MM.1S (cell line): ENCODE measurements around the gene PRKCA.

Experiments used
- DNase-seq: peaks from one replicate; pipeline ENCODE4 v3.0.0-alpha.2; 2015
- H2AFZ ChIP-seq: fragments of 300-600 bp; sonication (generic); 2 replicates; pipeline ENCODE4 v1.6.0; 2016; ENCODE audit warnings: antibody characterized with exemption, low read length
- H3F3A ChIP-seq: fragments of 300-600 bp; sonication (generic); 2 replicates; pipeline ENCODE4 v1.6.1; 2016; ENCODE audit warnings: mild to moderate bottlenecking, antibody characterized with exemption, low read length, moderate library complexity, mixed read lengths; ENCODE audit not compliant: insufficient read depth
- H3K27ac ChIP-seq: fragments of 300-600 bp; sonication (generic); 2 replicates; pipeline ENCODE4 v1.5.1; 2016; ENCODE audit warnings: mild to moderate bottlenecking, low read length
- H3K27me3 ChIP-seq: fragments of 300-600 bp; sonication (generic); replicated peaks from 2 replicates; pipeline ENCODE4 v1.6.0; 2016; ENCODE audit warnings: low read length; ENCODE audit not compliant: insufficient read depth
- H3K36me3 ChIP-seq: fragments of 300-600 bp; sonication (generic); replicated peaks from 2 replicates; pipeline ENCODE4 v1.6.1; 2016; ENCODE audit warnings: mild to moderate bottlenecking, low read length, mixed read lengths; ENCODE audit not compliant: insufficient read depth
- H3K4me1 ChIP-seq: fragments of 300-600 bp; sonication (generic); 2 replicates; pipeline ENCODE4 v1.6.1; 2016; ENCODE audit warnings: low read length, mixed read lengths
- H3K4me2 ChIP-seq: fragments of 300-600 bp; sonication (generic); 2 replicates; pipeline ENCODE4 v1.6.0; 2016; ENCODE audit warnings: low read depth, low read length
- H3K4me3 ChIP-seq: fragments of 300-600 bp; sonication (generic); 2 replicates; pipeline ENCODE4 v1.5.1; 2016; ENCODE audit warnings: low read length, mixed read lengths
- H3K79me2 ChIP-seq: fragments of 300-600 bp; sonication (generic); 2 replicates; pipeline ENCODE4 v1.6.1; 2016; ENCODE audit warnings: mixed run types, low read length, mixed read lengths
- H3K9ac ChIP-seq: fragments of 300-600 bp; sonication (generic); 2 replicates; pipeline ENCODE4 v1.6.1; 2016; ENCODE audit warnings: low read length, mixed read lengths
- H3K9me2 ChIP-seq: fragments of 300-600 bp; sonication (generic); replicated peaks from 2 replicates; pipeline ENCODE4 v1.6.1; 2016; ENCODE audit warnings: mild to moderate bottlenecking, low read length, mixed read lengths; ENCODE audit not compliant: insufficient read depth
- H3K9me3 ChIP-seq: fragments of 300-600 bp; sonication (generic); replicated peaks from 2 replicates; pipeline ENCODE4 v1.6.1; 2016; ENCODE audit warnings: mild to moderate bottlenecking, low read length, mixed read lengths; ENCODE audit not compliant: insufficient read depth
- H4K20me1 ChIP-seq: fragments of 300-600 bp; sonication (generic); 2 replicates; pipeline ENCODE4 v1.6.1; 2016; ENCODE audit warnings: mild to moderate bottlenecking, low read length, moderate library complexity, mixed read lengths; ENCODE audit not compliant: insufficient read depth
- CTCF ChIP-seq: fragments of 300-600 bp; sonication (generic); IDR thresholded peaks from 2 replicates; pipeline ENCODE4 v1.5.1; 2016; ENCODE audit warnings: antibody characterized with exemption, low read length, mixed read lengths
- EZH2 ChIP-seq: fragments of 300-600 bp; sonication (generic); optimal IDR thresholded peaks from 2 replicates; pipeline ENCODE3; 2017; ENCODE audit warnings: low read depth, mild to moderate bottlenecking, antibody characterized with exemption, low read length, mixed read lengths
- EZH2phosphoT487 ChIP-seq: fragments of 300-600 bp; sonication (generic); IDR thresholded peaks from 2 replicates; pipeline ENCODE4 v1.6.1; 2018; ENCODE audit warnings: antibody characterized with exemption, low read length

The PRKCA gene

DNA sequence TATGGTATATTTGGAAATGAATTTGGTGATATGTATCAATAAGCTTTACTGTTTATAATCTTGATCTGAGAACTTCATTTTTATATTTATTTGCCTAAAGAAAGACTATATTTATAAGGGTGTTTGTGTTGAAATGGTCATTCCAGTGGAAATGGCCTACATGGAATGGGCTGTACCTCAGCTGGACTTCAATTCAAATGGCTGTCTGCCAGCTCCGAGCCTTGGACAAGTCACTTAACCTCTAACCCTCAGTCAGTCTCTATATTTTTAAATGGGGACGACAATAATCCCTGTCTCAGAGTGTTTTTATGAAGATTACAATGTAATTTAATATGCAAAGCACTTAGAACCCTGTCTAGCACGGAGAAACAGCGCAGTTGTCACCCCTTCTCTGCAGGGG lies 271.7 kb downstream of the PRKCA start:
- Histone ChIP-seq H3K4me3 (no peak overlapping the region), H3K79me2 (no peaks in the 10 kb centered on the region)

GRCh38 chr17:66576473-66576872 lies 274.1 kb downstream of the PRKCA start:
- no peak overlapping the region for H2AFZ ChIP-seq
- H3F3A ChIP-seq, result no peaks in the 10 kb centered on the region
- no peaks in the 10 kb centered on the region for H3K79me2 ChIP-seq
- no peak overlapping the region for H3K27ac ChIP-seq
- H3K4me1 ChIP-seq, result no peaks in the 10 kb centered on the region
- H3K9ac ChIP-seq, result no peak overlapping the region
- TF ChIP-seq EZH2phosphoT487 (no peak), EZH2 (no peak), CTCF (no peak)
- H3K36me3 ChIP-seq, result no peaks in the 10 kb centered on the region
- DNase-seq, result no peak
- H3K9me2 ChIP-seq, result no peaks in the 10 kb centered on the region
- H3K9me3 ChIP-seq, result no peaks in the 10 kb centered on the region
- H3K27me3 ChIP-seq, result no peaks in the 10 kb centered on the region
- H3K4me3 ChIP-seq, result no peak overlapping the region
- no peaks in the 10 kb centered on the region for H4K20me1 ChIP-seq
- no peak overlapping the region for H3K4me2 ChIP-seq

More for the DNA sequence above, 271.7 kb downstream of the PRKCA start:
- H3K36me3 ChIP-seq, result no peaks in the 10 kb centered on the region
- H4K20me1 ChIP-seq, result no peaks in the 10 kb centered on the region
- no peaks in the 10 kb centered on the region for H3K9me2 ChIP-seq
- no peaks in the 10 kb centered on the region for H3K27me3 ChIP-seq
- no peak for DNase-seq
- no peak overlapping the region for H3K9ac ChIP-seq
- H3K4me1 ChIP-seq, result no peaks in the 10 kb centered on the region
- no peak overlapping the region for H3K4me2 ChIP-seq
- no peak overlapping the region for H3K27ac ChIP-seq
- no peaks in the 10 kb centered on the region for H3F3A ChIP-seq
- TF ChIP-seq CTCF (no peak), EZH2phosphoT487 (no peak), EZH2 (no peak)
- H3K9me3 ChIP-seq, result no peaks in the 10 kb centered on the region
- H2AFZ ChIP-seq, result no peak overlapping the region

DNA sequence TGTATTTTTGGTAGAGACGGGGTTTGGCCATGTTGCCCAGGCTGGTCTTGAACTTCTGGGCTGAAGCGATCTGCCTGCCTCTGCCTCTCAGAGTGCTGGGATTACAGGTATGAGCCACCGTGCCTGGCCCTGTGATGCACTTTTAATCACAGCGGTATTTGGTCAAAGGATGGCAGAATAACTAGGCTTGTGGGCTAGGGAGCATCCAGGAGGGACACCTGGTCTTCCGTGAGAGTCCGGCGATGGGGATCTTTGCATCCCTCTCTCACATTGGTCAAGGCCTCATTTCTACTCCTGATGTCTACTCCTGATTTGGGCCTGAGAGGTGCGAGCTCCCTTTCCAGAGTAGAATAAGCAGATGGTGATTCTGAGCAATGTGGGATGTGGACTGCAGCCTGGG lies 274.6 kb downstream of the PRKCA start:
- Histone ChIP-seq H3K4me1 (no peaks in the 10 kb centered on the region), H3K27me3 (no peaks in the 10 kb centered on the region), H3K4me2 (no peak overlapping the region), H3K79me2 (no peaks in the 10 kb centered on the region), H3K27ac (no peak overlapping the region), H3K4me3 (no peak overlapping the region), H3K36me3 (no peaks in the 10 kb centered on the region), H2AFZ (no peak overlapping the region), H4K20me1 (no peaks in the 10 kb centered on the region), H3K9ac (no peak overlapping the region), H3K9me2 (no peaks in the 10 kb centered on the region), H3K9me3 (no peaks in the 10 kb centered on the region), H3F3A (no peaks in the 10 kb centered on the region)
- TF ChIP-seq CTCF, result no peak
- no peak for TF ChIP-seq EZH2
- no peak for TF ChIP-seq EZH2phosphoT487
- no peak for DNase-seq
